K562 (cell line): Measurements from ENCODE around the gene ASB7. TPM values are rescaled to one million over a fixed set of nuclear protein-coding genes. Genes with fewer than 3 reads are reported as not detected.

Experiments used
- ATAC-seq: fragments of 200-7000 bp; cut with Tn5 transposase; 3 replicates; pipeline ENCODE4 v1.9.1; 2020; ENCODE audit warnings: moderate library complexity
- BruUV-seq: library from RNA; stranded (reverse); fragments of 400-500 nt; replicated peaks from 2 replicates; lab custom pipeline; 2021; lab: Mats Ljungman, UMichigan
- CTCF ChIA-PET: fragments of 300-600 bp; formaldehyde crosslinking; extraction: SDS; loops from one replicate; lab custom pipeline; 2021; ENCODE audit warnings: low intra/inter-chr PET ratio; lab: Yijun Ruan, JAX
- POLR2A ChIA-PET: fragments of 300-600, 350-650 bp; sonication (Branson Sonifier 250); formaldehyde crosslinking; extraction: SDS; loops from one replicate; lab custom pipeline; 2021; ENCODE audit warnings: antibody characterized with exemption, inconsistent platforms; lab: Yijun Ruan, JAX
- DNase-seq, 4 experiments: peaks; one replicate each; pipeline versions ENCODE4 v3.0.0 to v3.0.0-alpha.2; 2011 to 2018; ENCODE audit warnings: low spot score in 3 of 4, mixed read lengths in 3 of 4; ENCODE audit errors: extremely low read depth in 1 of 4
- FAIRE-seq: peaks from 2 replicates; lab custom pipeline; 2011; peaks lifted over from hg19 to GRCh38; lab: Jason Lieb, UNC
- H2AFZ ChIP-seq: 2 replicates; pipeline ENCODE4 v1.6.0; 2011; ENCODE audit warnings: low read depth, low read length, control low read depth, inconsistent platforms
- H3K27ac ChIP-seq: fragments of 200-600 bp; 3 replicates; pipeline ENCODE4 v1.8.0; 2011; ENCODE audit warnings: low read depth, mild to moderate bottlenecking, control low read depth, inconsistent platforms, low read length, moderate library complexity, mixed read lengths; ENCODE audit errors: extremely low read depth
- H3K27me3 ChIP-seq, 2 experiments: fragments of 300-600 bp in 1 of 2; 2 replicates in 1 of 2; 3 replicates in 1 of 2; pipeline versions ENCODE4 v1.6.0 to v1.8.0; 2011; ENCODE audit warnings: inconsistent platforms in 2 of 2, low read length in 2 of 2, mild to moderate bottlenecking in 1 of 2, mixed read lengths in 1 of 2, moderate library complexity in 1 of 2; ENCODE audit not compliant: control insufficient read depth in 2 of 2, insufficient read depth in 2 of 2
- H3K36me3 ChIP-seq: fragments of 300-600 bp; 3 replicates; pipeline ENCODE4 v1.8.0; 2011; ENCODE audit warnings: mild to moderate bottlenecking, low read length, inconsistent platforms; ENCODE audit not compliant: control insufficient read depth, insufficient read depth
- H3K4me1 ChIP-seq, 2 experiments: fragments of 200-600 bp in 1 of 2; replicated peaks in 1 of 2; 2 replicates in 1 of 2; 3 replicates in 1 of 2; pipeline versions ENCODE4 v1.5.1 to v1.8.0; 2011; ENCODE audit warnings: inconsistent platforms in 2 of 2, low read length in 2 of 2, mild to moderate bottlenecking in 1 of 2, mixed read lengths in 1 of 2, moderate library complexity in 1 of 2; ENCODE audit not compliant: control insufficient read depth in 2 of 2, insufficient read depth in 2 of 2
- H3K4me2 ChIP-seq: 2 replicates; pipeline ENCODE4 v1.6.1; 2011; ENCODE audit warnings: low read length, control low read depth, inconsistent platforms, mixed read lengths; ENCODE audit not compliant: insufficient read depth
- H3K4me3 ChIP-seq: fragments of 200-600 bp; sonication (generic), shearing (Covaris generic); 2 replicates; pipeline ENCODE4 v1.5.1; 2016; ENCODE audit warnings: control low read depth, inconsistent platforms
- H3K79me2 ChIP-seq: fragments of 200-600 bp; 3 replicates; pipeline ENCODE4 v1.8.0; 2011; ENCODE audit warnings: low read length, inconsistent platforms; ENCODE audit not compliant: control insufficient read depth, insufficient read depth
- H3K9ac ChIP-seq, 2 experiments: 2 replicates each; pipeline versions ENCODE4 v1.6.0 to v1.6.1; 2011; ENCODE audit warnings: low read depth in 2 of 2, low read length in 2 of 2, control low read depth in 1 of 2, inconsistent platforms in 1 of 2, mild to moderate bottlenecking in 1 of 2, mixed read lengths in 1 of 2; ENCODE audit not compliant: insufficient read depth in 1 of 2
- H3K9me1 ChIP-seq: one replicate; pipeline ENCODE4 v1.6.0; 2011; ENCODE audit warnings: inconsistent platforms, mild to moderate bottlenecking, low read length, moderate library complexity; ENCODE audit not compliant: control insufficient read depth, insufficient read depth
- H3K9me3 ChIP-seq: replicated peaks from 2 replicates; pipeline ENCODE4 v1.5.1; 2011; ENCODE audit warnings: low read depth, low read length, inconsistent platforms; ENCODE audit not compliant: control insufficient read depth, insufficient read depth
- H4K20me1 ChIP-seq: replicated peaks from 2 replicates; pipeline ENCODE4 v1.6.1; 2011; ENCODE audit warnings: low read length, inconsistent platforms, mixed read lengths; ENCODE audit not compliant: control insufficient read depth, insufficient read depth
- FOXK2 ChIP-seq, 2 experiments: fragments of 450-650 bp; IDR thresholded peaks in 1 of 2; conservative IDR thresholded peaks in 1 of 2; 2 replicates each; pipeline ENCODE4 v1.6.1; 2016; ENCODE audit warnings: low read depth in 2 of 2, mild to moderate bottlenecking in 1 of 2
- MTA1 ChIP-seq: fragments of 450-650 bp; IDR thresholded peaks from 2 replicates; pipeline ENCODE4 v1.6.1; 2017; ENCODE audit warnings: borderline replicate concordance
- MTF1 ChIP-seq: fragments of 250-450 bp; sonication (Bioruptor Pico); IDR thresholded peaks from 2 replicates; pipeline ENCODE4 v1.9.0; 2021; ENCODE audit warnings: moderate library complexity, mild to moderate bottlenecking, inconsistent platforms, borderline replicate concordance
- RBM14 ChIP-seq: fragments of 200-400 bp; formaldehyde crosslinking; IDR thresholded peaks from 2 replicates; pipeline ENCODE4 v1.6.1; 2018; ENCODE audit warnings: low read depth, mild to moderate bottlenecking, low read length, moderate library complexity, borderline replicate concordance; ENCODE audit not compliant: insufficient read depth
- TFAP4 ChIP-seq: sonication (generic); formaldehyde crosslinking; IDR thresholded peaks from 2 replicates; pipeline ENCODE4 v1.8.0; 2022; ENCODE audit warnings: missing genetic modification reagents, mild to moderate bottlenecking, moderate library complexity, borderline replicate concordance
- ZBTB7A ChIP-seq: IDR thresholded peaks from 2 replicates; pipeline ENCODE4 v1.6.1; 2011; ENCODE audit warnings: low read depth, mild to moderate bottlenecking, low read length, moderate library complexity, borderline replicate concordance; ENCODE audit not compliant: control insufficient read depth
- ZNF146 ChIP-seq: IDR thresholded peaks from one replicate; pipeline ENCODE4 v1.6.1; 2018; ENCODE audit warnings: missing compliant biosample characterization; ENCODE audit not compliant: unreplicated experiment
- WGBS: fragments of 100-300 bp; shearing (Covaris generic); methylation state at CpG from one replicate; pipeline ENCODE4 v1.1.6; 2016; ENCODE audit warnings: low coverage, mixed read lengths; ENCODE audit not compliant: insufficient coverage; ENCODE audit errors: missing lambda C conversion rate; 5-methylcytosine and 5-hydroxymethylcytosine counted together
- in situ Hi-C: fragments of 300-500 bp; cut with MboI; formaldehyde crosslinking; loops from 4 replicates; pipeline ENCODE4 v1.15.0; 2018; ENCODE audit warnings: inconsistent platforms, mixed read lengths
- intact Hi-C: fragments of 100-400 bp; cut with micrococcal nuclease; formaldehyde crosslinking; loops from 2 replicates; pipeline ENCODE4 v1.14.2; 2022
- polyA plus RNA-seq, 8 experiments: library from polyadenylated mRNA; depleted of rRNA in 4 of 8; stranded (reverse) in 5 of 8; unstranded in 3 of 8; fragments of >200 nt; fragmentation: Nextera tagmentation in 2 of 8; fragmentation: Illumina TruSeq in 1 of 8; extraction: Ambion mirVana in 2 of 8; extraction: Trizol in 1 of 8; gene quantifications; 2 replicates each; pipeline versions ENCODE4 v1.2.1 to v1.2.3, GENCODE V29; 2011 to 2014; ENCODE audit warnings: inconsistent platforms in 1 of 8, missing spikeins in 1 of 8
- total RNA-seq, 7 experiments: library from RNA; depleted of rRNA in 6 of 7; stranded (reverse); fragments of >200 nt in 6 of 7; fragmentation: Illumina TruSeq in 2 of 7; extraction: Trizol in 2 of 7; gene quantifications; 2 replicates each; pipeline versions ENCODE4 v1.2.1 to v1.2.3, GENCODE V29; 2011 to 2021; ENCODE audit warnings: low replicate concordance in 1 of 7

ASB7 gene
- total and polyA plus RNA-seq, 9 of the 15 experiments (the other 6 are each of a cell fraction or from before 2014, with no cell fraction given), result 1.8 to 10.1 (median 6.8) TPM

GRCh38 chr15:100687582-100688141, 85.3 kb downstream of the ASB7 start (continued):
- no peak for TF ChIP-seq RBM14
- no peak for TF ChIP-seq TFAP4 (CRISPR knock-in tag)

GRCh38 chr15:100688549-100689120, 86.2 kb downstream of the ASB7 start:
- Histone ChIP-seq H3K9me3 (no peaks in the 10 kb centered on the region), H3K4me3 (no peak overlapping the region), H3K27me3 (peaks cover 7 to 69% of the 10 kb centered on the region in 2 experiments), H3K79me2 (no peaks in the 10 kb centered on the region), H3K9ac (no peak overlapping the region), H2AFZ (no peak overlapping the region), H3K9me1 (peaks cover 3% of the 10 kb centered on the region), H3K36me3 (no peaks in the 10 kb centered on the region), H3K4me2 (no peak overlapping the region), H3K4me1 (no peaks in the 10 kb centered on the region), H4K20me1 (no peaks in the 10 kb centered on the region), H3K27ac (no peak overlapping the region)
- in situ Hi-C loops, result no loop called here
- ATAC-seq (no peak), FAIRE-seq (no peak), DNase-seq (no peak)
- intact Hi-C loops, result no loop called here
- ChIA-PET CTCF (no interaction called here), POLR2A (no interaction called here)
- no TSS peak for BruUV-seq
- whole genome bisulfite sequencing, result under 1% methylated on average over 12 of the region's 13 CpGs
- TF ChIP-seq MTA1, result no peak
- TF ChIP-seq ZNF146 (CRISPR knock-in tag), result no peak
- TF ChIP-seq MTF1 (CRISPR knock-in tag), result no peak
- TF ChIP-seq FOXK2 (conservative IDR thresholded peaks at IDR 0.05 in 1 of 2, IDR thresholded peaks at IDR 0.05 in 1 of 2; ENCODE audit: low read depth in 2 of 2), result no peak
- no peak for TF ChIP-seq ZBTB7A
